WTC11 (cell line): ENCODE results near the gene PPTC7. TPM values are rescaled to one million over a fixed set of nuclear protein-coding genes. Genes with fewer than 3 reads are reported as not detected.

Experiments
- AFF4 ChIP-seq: sonication (generic); formaldehyde crosslinking; IDR thresholded peaks from 2 replicates; pipeline ENCODE4 v1.8.1; 2023; ENCODE audit warnings: mild to moderate bottlenecking, missing genetic modification reagents, borderline replicate concordance
- ATF2 ChIP-seq: sonication (generic); formaldehyde crosslinking; IDR thresholded peaks from 2 replicates; pipeline ENCODE4 v1.8.1; 2022; ENCODE audit warnings: low read depth, missing genetic modification reagents, borderline replicate concordance
- ELF4 ChIP-seq: sonication (generic); formaldehyde crosslinking; IDR thresholded peaks from 2 replicates; pipeline ENCODE4 v1.8.1; 2022; ENCODE audit warnings: low read depth, mild to moderate bottlenecking, moderate library complexity, missing genetic modification reagents
- FOXP1 ChIP-seq: sonication (generic); formaldehyde crosslinking; IDR thresholded peaks from 2 replicates; pipeline ENCODE4 v1.8.0; 2022; ENCODE audit warnings: missing genetic modification reagents, mild to moderate bottlenecking, moderate library complexity, borderline replicate concordance
- NFYB ChIP-seq: sonication (generic); formaldehyde crosslinking; conservative IDR thresholded peaks from 2 replicates; pipeline ENCODE4 v1.8.0; 2022; ENCODE audit warnings: low read depth, missing genetic modification reagents
- ZNF416 ChIP-seq: fragments of 250-450 bp; sonication (Bioruptor Pico); IDR thresholded peaks from 2 replicates; pipeline ENCODE4 v1.9.0; 2021; ENCODE audit warnings: mild to moderate bottlenecking, inconsistent platforms
- ZNF532 ChIP-seq: fragments of 250-450 bp; sonication (Bioruptor Pico); IDR thresholded peaks from 2 replicates; pipeline ENCODE4 v1.9.0; 2021; ENCODE audit warnings: mild to moderate bottlenecking, borderline replicate concordance
- total RNA-seq: library from RNA; stranded (reverse); gene quantifications from 3 replicates; pipeline ENCODE4 v1.2.3, GENCODE V29; 2021

The PPTC7 gene
- total RNA-seq, 1 experiment from 2014 or later = 15.6 TPM

GRCh38 chr12:110498984-110499706, 84.0 kb downstream of the PPTC7 start (continued):
- no peak for TF ChIP-seq ATF2 (CRISPR knock-in tag)
- TF ChIP-seq AFF4 (CRISPR knock-in tag) = no peak
- TF ChIP-seq ZNF532 (CRISPR knock-in tag) = no peak
- TF ChIP-seq NFYB (CRISPR knock-in tag) = no peak
- TF ChIP-seq FOXP1 (CRISPR knock-in tag) = no peak
- no peak for TF ChIP-seq ZNF416 (CRISPR knock-in tag)
- TF ChIP-seq ELF4 (CRISPR knock-in tag) = no peak

Other genes starting within 250 kb of the PPTC7 start
- 82.8 to 93.4 TPM (median 87.0 TPM) in 3 replicates for gene ANAPC7, start 179.6 kb downstream of the PPTC7 start, total RNA-seq
- gene ARPC3, start 133.0 kb downstream of the PPTC7 start, total RNA-seq = 145 to 163 TPM (median 149 TPM) in 3 replicates
- gene GPN3, start 115.1 kb downstream of the PPTC7 start, total RNA-seq = 46.4 to 53.0 TPM (median 51.2 TPM) in 3 replicates
- gene FAM216A, start 114.5 kb downstream of the PPTC7 start, total RNA-seq = 16.9 to 20.2 TPM (median 19.7 TPM) in 3 replicates
- gene VPS29, start 81.2 kb downstream of the PPTC7 start, total RNA-seq = 51.2 to 66.3 TPM (median 54.4 TPM) in 3 replicates
- gene RAD9B, start 81.0 kb downstream of the PPTC7 start, total RNA-seq = 0.09 to 0.32 TPM in 2 of 3 replicates, not detected in the other
- gene TCTN1, start 30.8 kb upstream of the PPTC7 start, total RNA-seq = 10.3 to 15.9 TPM (median 13.9 TPM) in 3 replicates
- 5.7 to 8.4 TPM (median 7.9 TPM) in 3 replicates for gene HVCN1, start 105.8 kb upstream of the PPTC7 start, total RNA-seq
- 313 to 321 TPM (median 316 TPM) in 3 replicates for gene PPP1CC, start 159.6 kb upstream of the PPTC7 start, total RNA-seq